ENCODE data around the gene SDHB.

Gene SDHB

GRCh38 chr1:17060306-17060749, 6.5 kb upstream of the SDHB start:
- TF ChIP-seq CTCF (IDR thresholded peaks at IDR 0.05; ENCODE audit: low read depth, low read length, missing control alignments): no peak
- no peak overlapping the region for H3K4me3 ChIP-seq (ENCODE audit: low read depth, low read length)
- DNase-seq (ENCODE audit: low read depth): no peak

GRCh38 chr1:17059391-17060305, 5.8 kb upstream of the SDHB start:
- TF ChIP-seq CTCF (IDR thresholded peaks at IDR 0.05; ENCODE audit: low read depth, low read length, missing control alignments): peak; percentile 92
- DNase-seq (ENCODE audit: low read depth): no peak
- H3K4me3 ChIP-seq (ENCODE audit: low read depth, low read length): no peak overlapping the region

- DNase-seq (ENCODE audit: low read depth): no peak
- no peak for TF ChIP-seq CTCF (IDR thresholded peaks at IDR 0.05; ENCODE audit: low read depth, low read length, missing control alignments)
- no peak overlapping the region for H3K4me3 ChIP-seq (ENCODE audit: low read depth, low read length)
Observed at GRCh38 chr1:17056551-17056950, 2.7 kb upstream of the SDHB start.

- no peak for DNase-seq (ENCODE audit: low read depth)
- TF ChIP-seq CTCF (IDR thresholded peaks at IDR 0.05; ENCODE audit: low read depth, low read length, missing control alignments): no peak
- no peak overlapping the region for H3K4me3 ChIP-seq (ENCODE audit: low read depth, low read length)
Observed at GRCh38 chr1:17055801-17056200, 2.0 kb upstream of the SDHB start.

- no peak for TF ChIP-seq CTCF (IDR thresholded peaks at IDR 0.05; ENCODE audit: low read depth, low read length, missing control alignments)
- H3K4me3 ChIP-seq (ENCODE audit: low read depth, low read length): peak overlapping the region; percentile 93
- DNase-seq (ENCODE audit: low read depth): no peak
Observed at GRCh38 chr1:17053086-17053684, 647 bp downstream of the SDHB start.

- TF ChIP-seq CTCF (IDR thresholded peaks at IDR 0.05; ENCODE audit: low read depth, low read length, missing control alignments): no peak
- H3K4me3 ChIP-seq (ENCODE audit: low read depth, low read length): peak overlapping the region; percentile 93
- DNase-seq (ENCODE audit: low read depth): no peak
Observed at GRCh38 chr1:17052641-17053040, 1.2 kb downstream of the SDHB start.
